ENCODE results near the gene ATP2B2.

GRCh38 chr3:10466186-10466585 is 39.2 kb downstream of the ATP2B2 start:
- no peak for TF ChIP-seq CTCF (IDR thresholded peaks at IDR 0.05 in 2 of 3, conservative IDR thresholded peaks at IDR 0.05 in 1 of 3; ENCODE audit: borderline replicate concordance in 1 of 3, insufficient read depth in 1 of 3, low read depth in 2 of 3, low read length in 2 of 3)
- TF ChIP-seq POLR2A (IDR thresholded peaks at IDR 0.05; ENCODE audit: borderline replicate concordance, extremely low read depth, insufficient read depth, insufficient read length) = no peak
- TF ChIP-seq ZFX (IDR thresholded peaks at IDR 0.05) = no peak
- no peak for TF ChIP-seq SRF (IDR thresholded peaks at IDR 0.05; ENCODE audit: low read depth)
- no peak for TF ChIP-seq CBX3 (IDR thresholded peaks at IDR 0.05; ENCODE audit: low read depth)
- no peak for TF ChIP-seq RAD21 (IDR thresholded peaks at IDR 0.05; ENCODE audit: low read depth)
- no peak for TF ChIP-seq REST (IDR thresholded peaks at IDR 0.05; ENCODE audit: low read depth)
- TF ChIP-seq SP1 (IDR thresholded peaks at IDR 0.05; ENCODE audit: low read depth) = no peak
- TF ChIP-seq EGR1 (IDR thresholded peaks at IDR 0.05; ENCODE audit: low read depth) = no peak
- TF ChIP-seq EZH2 (IDR thresholded peaks at IDR 0.05) = no peak
- no peak for TF ChIP-seq POLR2AphosphoS5 (IDR thresholded peaks at IDR 0.05; ENCODE audit: low read depth, low read length)
- TF ChIP-seq FOSL1 (IDR thresholded peaks at IDR 0.05; ENCODE audit: low read depth) = no peak
- TF ChIP-seq TCF7L2 (IDR thresholded peaks at IDR 0.05; ENCODE audit: borderline replicate concordance, extremely low read depth, insufficient read depth, insufficient read length) = no peak

All from HCT116 (cell line).